WTC11 (cell line): ENCODE data around the gene PFN2. TPM values are rescaled to one million over a fixed set of nuclear protein-coding genes. Genes with fewer than 3 reads are reported as not detected.

Experiments used
- ATAC-seq: fragments of 200-7000 bp; cut with Tn5 transposase; 2 replicates; pipeline ENCODE4 v1.10.0; 2021; ENCODE audit warnings: mild to moderate bottlenecking, moderate library complexity
- CTCF ChIA-PET: fragments of 300-600 bp; sonication (Branson Sonifier 250); formaldehyde crosslinking; loops from one replicate; lab custom pipeline; 2021; ENCODE audit warnings: antibody characterized with exemption; lab: Charles Lee
- POLR2A ChIA-PET: fragments of 350-600 bp; sonication (Branson Sonifier 250); formaldehyde crosslinking; loops from one replicate; lab custom pipeline; 2021; ENCODE audit warnings: antibody characterized with exemption; lab: Charles Lee
- DNase-seq: peaks from one replicate; pipeline ENCODE4 v3.0.0; 2021; ENCODE audit warnings: low spot score
- H3K27ac Mint-ChIP-seq: 2 replicates; pipeline ENCODE4 v1.8.0; 2021; ENCODE audit warnings: mixed read lengths
- H3K27me3 Mint-ChIP-seq: 2 replicates; pipeline ENCODE4 v1.8.0; 2021; ENCODE audit warnings: low read depth, mild to moderate bottlenecking, moderate library complexity, mixed read lengths
- H3K36me3 Mint-ChIP-seq: 2 replicates; pipeline ENCODE4 v1.8.0; 2021; ENCODE audit warnings: mixed read lengths
- H3K4me1 Mint-ChIP-seq: 2 replicates; pipeline ENCODE4 v1.8.0; 2022; ENCODE audit warnings: mixed read lengths
- H3K4me3 Mint-ChIP-seq: 2 replicates; pipeline ENCODE4 v1.8.0; 2021; ENCODE audit warnings: mild to moderate bottlenecking, moderate library complexity, mixed read lengths
- H3K9me3 Mint-ChIP-seq: 2 replicates; pipeline ENCODE4 v1.8.0; 2021; ENCODE audit warnings: mixed read lengths
- ELF4 ChIP-seq: sonication (generic); formaldehyde crosslinking; IDR thresholded peaks from 2 replicates; pipeline ENCODE4 v1.8.1; 2022; ENCODE audit warnings: low read depth, mild to moderate bottlenecking, moderate library complexity, missing genetic modification reagents
- ETV6 ChIP-seq: sonication (generic); formaldehyde crosslinking; IDR thresholded peaks from 2 replicates; pipeline ENCODE4 v1.8.1; 2022; ENCODE audit warnings: mild to moderate bottlenecking, missing genetic modification reagents
- GABPB1 ChIP-seq: sonication (generic); formaldehyde crosslinking; IDR thresholded peaks from 2 replicates; pipeline ENCODE4 v1.8.1; 2023; ENCODE audit warnings: mild to moderate bottlenecking, missing genetic modification reagents
- KAT7 ChIP-seq: sonication (generic); formaldehyde crosslinking; IDR thresholded peaks from 2 replicates; pipeline ENCODE4 v1.8.1; 2023; ENCODE audit warnings: missing genetic modification reagents, mild to moderate bottlenecking, borderline replicate concordance
- MXD4 ChIP-seq: fragments of 250-450 bp; sonication (Bioruptor Pico); IDR thresholded peaks from 2 replicates; pipeline ENCODE4 v1.8.0; 2021; ENCODE audit warnings: mild to moderate bottlenecking, moderate library complexity, borderline replicate concordance
- SOX15 ChIP-seq: fragments of 250-450 bp; sonication (Bioruptor Pico); IDR thresholded peaks from 2 replicates; pipeline ENCODE4 v1.9.0; 2021; ENCODE audit warnings: mild to moderate bottlenecking
- ZNF219 ChIP-seq: sonication (generic); formaldehyde crosslinking; IDR thresholded peaks from 2 replicates; pipeline ENCODE4 v1.8.0; 2023; ENCODE audit warnings: missing genetic modification reagents, mild to moderate bottlenecking, borderline replicate concordance
- total RNA-seq: library from RNA; stranded (reverse); gene quantifications from 3 replicates; pipeline ENCODE4 v1.2.3, GENCODE V29; 2021
- TF ChIP-seq, protein P1 (sequence below): sonication (generic); formaldehyde crosslinking; IDR thresholded peaks from 2 replicates; pipeline ENCODE4 v1.8.1; 2023; ENCODE audit warnings: mild to moderate bottlenecking, moderate library complexity, missing genetic modification reagents
- TF ChIP-seq, protein P2 (sequence below): fragments of 250-450 bp; sonication (Bioruptor Pico); IDR thresholded peaks from 2 replicates; pipeline ENCODE4 v1.9.0; 2021; ENCODE audit warnings: mild to moderate bottlenecking, borderline replicate concordance
- TF ChIP-seq, protein P3 (sequence below): fragments of 250-450 bp; sonication (Bioruptor Pico); IDR thresholded peaks from 2 replicates; pipeline ENCODE4 v1.9.0; 2021; ENCODE audit warnings: moderate library complexity, mild to moderate bottlenecking, inconsistent platforms, borderline replicate concordance
- TF ChIP-seq, protein P4 (sequence below): sonication (generic); formaldehyde crosslinking; IDR thresholded peaks from 2 replicates; pipeline ENCODE4 v1.8.0; 2022; ENCODE audit warnings: mild to moderate bottlenecking, missing genetic modification reagents
- TF ChIP-seq, protein P5 (sequence below): sonication (generic); formaldehyde crosslinking; IDR thresholded peaks from 2 replicates; pipeline ENCODE4 v1.8.0; 2023; ENCODE audit warnings: missing genetic modification reagents, mild to moderate bottlenecking, borderline replicate concordance
- TF ChIP-seq, protein P6 (sequence below): sonication (generic); formaldehyde crosslinking; IDR thresholded peaks from 2 replicates; pipeline ENCODE4 v1.8.0; 2022; ENCODE audit warnings: mild to moderate bottlenecking, missing genetic modification reagents

PFN2 gene
- total RNA-seq, 1 experiment from 2014 or later: 158 TPM

DNA sequence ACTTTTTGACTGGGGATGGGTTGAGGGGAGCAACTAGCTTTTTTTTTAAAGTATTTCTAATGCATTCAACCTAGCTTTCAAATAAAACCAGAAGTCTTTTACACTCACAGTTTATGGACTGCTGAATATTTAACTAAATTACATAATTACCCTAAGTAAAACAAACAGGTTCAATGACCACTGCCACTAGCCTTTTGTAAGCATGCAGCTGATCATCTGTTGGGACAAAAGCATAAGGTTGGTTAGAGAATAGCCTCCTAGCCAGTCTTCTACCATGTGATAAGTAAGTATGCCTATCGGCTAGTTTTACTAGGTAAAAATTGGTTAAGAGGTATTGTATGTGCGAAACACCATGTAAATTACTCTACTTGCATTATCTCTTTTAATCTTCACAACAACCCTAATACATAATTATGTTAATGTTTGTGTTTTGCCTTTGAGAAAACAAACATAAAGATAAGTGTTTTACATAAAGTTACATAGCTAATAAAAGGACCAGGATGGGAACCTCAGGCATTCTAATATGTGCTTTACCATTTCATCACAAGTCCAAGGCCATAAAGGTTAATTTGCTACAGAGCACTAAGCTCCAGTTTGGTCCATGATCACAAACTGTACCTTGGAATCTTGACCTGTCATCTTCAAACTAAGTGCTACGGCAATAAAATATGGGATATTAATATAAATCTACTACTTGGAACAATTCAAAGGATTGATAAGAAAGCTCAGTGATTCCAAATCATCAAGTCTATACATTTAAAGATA lies 13.2 kb downstream of the PFN2 start:
- CTCF ChIA-PET: interaction anchor here (0.8 to 3.0 kb wide), 8 partner anchors 10 to 269 kb away, joined by 3 to 10 read pairs (median 4); no protein-coding TSS in a partner anchor
- ATAC-seq (no peak), DNase-seq (no peak)
- Mint-ChIP-seq H3K27me3 (no peaks in the 10 kb centered on the region), H3K4me3 (no peak overlapping the region), H3K4me1 (peaks cover 27% of the 10 kb centered on the region), H3K27ac (no peak overlapping the region), H3K36me3 (peaks cover 9% of the 10 kb centered on the region), H3K9me3 (no peaks in the 10 kb centered on the region)
- no peak for TF ChIP-seq SOX15 (CRISPR knock-in tag)
- no peak for TF ChIP-seq ZNF219
- TF ChIP-seq MXD4: no peak
- TF ChIP-seq, protein P1, sequence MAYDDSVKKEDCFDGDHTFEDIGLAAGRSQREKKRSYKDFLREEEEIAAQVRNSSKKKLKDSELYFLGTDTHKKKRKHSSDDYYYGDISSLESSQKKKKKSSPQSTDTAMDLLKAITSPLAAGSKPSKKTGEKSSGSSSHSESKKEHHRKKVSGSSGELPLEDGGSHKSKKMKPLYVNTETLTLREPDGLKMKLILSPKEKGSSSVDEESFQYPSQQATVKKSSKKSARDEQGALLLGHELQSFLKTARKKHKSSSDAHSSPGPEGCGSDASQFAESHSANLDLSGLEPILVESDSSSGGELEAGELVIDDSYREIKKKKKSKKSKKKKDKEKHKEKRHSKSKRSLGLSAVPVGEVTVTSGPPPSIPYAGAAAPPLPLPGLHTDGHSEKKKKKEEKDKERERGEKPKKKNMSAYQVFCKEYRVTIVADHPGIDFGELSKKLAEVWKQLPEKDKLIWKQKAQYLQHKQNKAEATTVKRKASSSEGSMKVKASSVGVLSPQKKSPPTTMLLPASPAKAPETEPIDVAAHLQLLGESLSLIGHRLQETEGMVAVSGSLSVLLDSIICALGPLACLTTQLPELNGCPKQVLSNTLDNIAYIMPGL (CRISPR knock-in tag): no peak
- TF ChIP-seq, protein P2, sequence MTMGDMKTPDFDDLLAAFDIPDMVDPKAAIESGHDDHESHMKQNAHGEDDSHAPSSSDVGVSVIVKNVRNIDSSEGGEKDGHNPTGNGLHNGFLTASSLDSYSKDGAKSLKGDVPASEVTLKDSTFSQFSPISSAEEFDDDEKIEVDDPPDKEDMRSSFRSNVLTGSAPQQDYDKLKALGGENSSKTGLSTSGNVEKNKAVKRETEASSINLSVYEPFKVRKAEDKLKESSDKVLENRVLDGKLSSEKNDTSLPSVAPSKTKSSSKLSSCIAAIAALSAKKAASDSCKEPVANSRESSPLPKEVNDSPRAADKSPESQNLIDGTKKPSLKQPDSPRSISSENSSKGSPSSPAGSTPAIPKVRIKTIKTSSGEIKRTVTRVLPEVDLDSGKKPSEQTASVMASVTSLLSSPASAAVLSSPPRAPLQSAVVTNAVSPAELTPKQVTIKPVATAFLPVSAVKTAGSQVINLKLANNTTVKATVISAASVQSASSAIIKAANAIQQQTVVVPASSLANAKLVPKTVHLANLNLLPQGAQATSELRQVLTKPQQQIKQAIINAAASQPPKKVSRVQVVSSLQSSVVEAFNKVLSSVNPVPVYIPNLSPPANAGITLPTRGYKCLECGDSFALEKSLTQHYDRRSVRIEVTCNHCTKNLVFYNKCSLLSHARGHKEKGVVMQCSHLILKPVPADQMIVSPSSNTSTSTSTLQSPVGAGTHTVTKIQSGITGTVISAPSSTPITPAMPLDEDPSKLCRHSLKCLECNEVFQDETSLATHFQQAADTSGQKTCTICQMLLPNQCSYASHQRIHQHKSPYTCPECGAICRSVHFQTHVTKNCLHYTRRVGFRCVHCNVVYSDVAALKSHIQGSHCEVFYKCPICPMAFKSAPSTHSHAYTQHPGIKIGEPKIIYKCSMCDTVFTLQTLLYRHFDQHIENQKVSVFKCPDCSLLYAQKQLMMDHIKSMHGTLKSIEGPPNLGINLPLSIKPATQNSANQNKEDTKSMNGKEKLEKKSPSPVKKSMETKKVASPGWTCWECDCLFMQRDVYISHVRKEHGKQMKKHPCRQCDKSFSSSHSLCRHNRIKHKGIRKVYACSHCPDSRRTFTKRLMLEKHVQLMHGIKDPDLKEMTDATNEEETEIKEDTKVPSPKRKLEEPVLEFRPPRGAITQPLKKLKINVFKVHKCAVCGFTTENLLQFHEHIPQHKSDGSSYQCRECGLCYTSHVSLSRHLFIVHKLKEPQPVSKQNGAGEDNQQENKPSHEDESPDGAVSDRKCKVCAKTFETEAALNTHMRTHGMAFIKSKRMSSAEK (CRISPR knock-in tag): no peak
- no peak for TF ChIP-seq ELF4
- no peak for TF ChIP-seq KAT7
- TF ChIP-seq, protein P3, sequence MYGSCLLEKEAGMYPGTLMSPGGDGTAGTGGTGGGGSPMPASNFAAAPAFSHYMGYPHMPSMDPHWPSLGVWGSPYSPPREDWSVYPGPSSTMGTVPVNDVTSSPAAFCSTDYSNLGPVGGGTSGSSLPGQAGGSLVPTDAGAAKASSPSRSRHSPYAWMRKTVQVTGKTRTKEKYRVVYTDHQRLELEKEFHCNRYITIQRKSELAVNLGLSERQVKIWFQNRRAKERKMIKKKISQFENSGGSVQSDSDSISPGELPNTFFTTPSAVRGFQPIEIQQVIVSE (CRISPR knock-in tag): no peak
- TF ChIP-seq, protein P4, sequence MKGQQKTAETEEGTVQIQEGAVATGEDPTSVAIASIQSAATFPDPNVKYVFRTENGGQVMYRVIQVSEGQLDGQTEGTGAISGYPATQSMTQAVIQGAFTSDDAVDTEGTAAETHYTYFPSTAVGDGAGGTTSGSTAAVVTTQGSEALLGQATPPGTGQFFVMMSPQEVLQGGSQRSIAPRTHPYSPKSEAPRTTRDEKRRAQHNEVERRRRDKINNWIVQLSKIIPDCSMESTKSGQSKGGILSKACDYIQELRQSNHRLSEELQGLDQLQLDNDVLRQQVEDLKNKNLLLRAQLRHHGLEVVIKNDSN (CRISPR knock-in tag): no peak
- TF ChIP-seq, protein P5, sequence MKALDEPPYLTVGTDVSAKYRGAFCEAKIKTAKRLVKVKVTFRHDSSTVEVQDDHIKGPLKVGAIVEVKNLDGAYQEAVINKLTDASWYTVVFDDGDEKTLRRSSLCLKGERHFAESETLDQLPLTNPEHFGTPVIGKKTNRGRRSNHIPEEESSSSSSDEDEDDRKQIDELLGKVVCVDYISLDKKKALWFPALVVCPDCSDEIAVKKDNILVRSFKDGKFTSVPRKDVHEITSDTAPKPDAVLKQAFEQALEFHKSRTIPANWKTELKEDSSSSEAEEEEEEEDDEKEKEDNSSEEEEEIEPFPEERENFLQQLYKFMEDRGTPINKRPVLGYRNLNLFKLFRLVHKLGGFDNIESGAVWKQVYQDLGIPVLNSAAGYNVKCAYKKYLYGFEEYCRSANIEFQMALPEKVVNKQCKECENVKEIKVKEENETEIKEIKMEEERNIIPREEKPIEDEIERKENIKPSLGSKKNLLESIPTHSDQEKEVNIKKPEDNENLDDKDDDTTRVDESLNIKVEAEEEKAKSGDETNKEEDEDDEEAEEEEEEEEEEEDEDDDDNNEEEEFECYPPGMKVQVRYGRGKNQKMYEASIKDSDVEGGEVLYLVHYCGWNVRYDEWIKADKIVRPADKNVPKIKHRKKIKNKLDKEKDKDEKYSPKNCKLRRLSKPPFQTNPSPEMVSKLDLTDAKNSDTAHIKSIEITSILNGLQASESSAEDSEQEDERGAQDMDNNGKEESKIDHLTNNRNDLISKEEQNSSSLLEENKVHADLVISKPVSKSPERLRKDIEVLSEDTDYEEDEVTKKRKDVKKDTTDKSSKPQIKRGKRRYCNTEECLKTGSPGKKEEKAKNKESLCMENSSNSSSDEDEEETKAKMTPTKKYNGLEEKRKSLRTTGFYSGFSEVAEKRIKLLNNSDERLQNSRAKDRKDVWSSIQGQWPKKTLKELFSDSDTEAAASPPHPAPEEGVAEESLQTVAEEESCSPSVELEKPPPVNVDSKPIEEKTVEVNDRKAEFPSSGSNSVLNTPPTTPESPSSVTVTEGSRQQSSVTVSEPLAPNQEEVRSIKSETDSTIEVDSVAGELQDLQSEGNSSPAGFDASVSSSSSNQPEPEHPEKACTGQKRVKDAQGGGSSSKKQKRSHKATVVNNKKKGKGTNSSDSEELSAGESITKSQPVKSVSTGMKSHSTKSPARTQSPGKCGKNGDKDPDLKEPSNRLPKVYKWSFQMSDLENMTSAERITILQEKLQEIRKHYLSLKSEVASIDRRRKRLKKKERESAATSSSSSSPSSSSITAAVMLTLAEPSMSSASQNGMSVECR: no peak
- no peak for TF ChIP-seq GABPB1 (CRISPR knock-in tag)
- TF ChIP-seq, protein P6, sequence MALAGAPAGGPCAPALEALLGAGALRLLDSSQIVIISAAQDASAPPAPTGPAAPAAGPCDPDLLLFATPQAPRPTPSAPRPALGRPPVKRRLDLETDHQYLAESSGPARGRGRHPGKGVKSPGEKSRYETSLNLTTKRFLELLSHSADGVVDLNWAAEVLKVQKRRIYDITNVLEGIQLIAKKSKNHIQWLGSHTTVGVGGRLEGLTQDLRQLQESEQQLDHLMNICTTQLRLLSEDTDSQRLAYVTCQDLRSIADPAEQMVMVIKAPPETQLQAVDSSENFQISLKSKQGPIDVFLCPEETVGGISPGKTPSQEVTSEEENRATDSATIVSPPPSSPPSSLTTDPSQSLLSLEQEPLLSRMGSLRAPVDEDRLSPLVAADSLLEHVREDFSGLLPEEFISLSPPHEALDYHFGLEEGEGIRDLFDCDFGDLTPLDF (CRISPR knock-in tag): no peak
- no peak for TF ChIP-seq ETV6
- POLR2A ChIA-PET: no interaction called here
